ENCODE measurements around the gene CSF1R. TPM values are rescaled to one million over a fixed set of nuclear protein-coding genes. Genes with fewer than 3 reads are reported as not detected.

The CSF1R gene
- 15.2 TPM for total RNA-seq

DNA sequence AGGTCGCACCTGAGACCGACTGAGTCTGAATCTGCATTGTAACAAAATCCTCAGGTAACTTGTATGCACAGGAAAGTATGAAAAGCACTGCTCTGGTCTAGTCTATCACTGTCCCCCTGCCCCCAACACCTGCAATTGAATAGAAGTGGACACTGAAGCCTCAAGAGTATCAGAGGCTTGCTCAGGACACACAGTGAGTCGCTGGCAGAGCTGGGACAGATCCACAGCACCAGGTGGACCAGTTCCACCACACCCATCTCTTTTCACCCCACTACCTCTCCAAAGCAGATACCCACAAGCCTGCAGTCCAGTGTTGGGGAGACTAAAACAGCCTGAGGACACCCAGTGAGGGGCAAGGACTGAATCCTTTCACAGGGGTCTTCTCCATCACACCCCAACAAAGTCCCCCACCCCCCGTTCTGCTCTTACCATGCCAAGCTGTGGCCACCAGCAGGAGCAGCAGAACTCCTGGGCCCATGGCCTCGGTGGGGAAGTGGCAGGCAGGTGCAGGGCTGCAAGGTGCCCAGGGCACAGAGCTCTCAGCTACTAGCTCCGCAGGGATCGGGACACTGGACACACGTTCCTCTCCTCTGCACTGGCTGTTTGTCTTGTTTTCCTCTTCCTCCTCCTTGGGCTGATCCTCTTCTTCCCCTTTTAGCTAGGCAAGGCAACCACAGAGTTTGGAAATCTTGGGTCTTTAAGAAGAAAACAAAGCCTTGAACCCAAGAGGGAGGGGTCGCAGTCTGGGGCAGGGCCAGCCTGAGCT, at the start of gene CSF1R:
CSF1R (minus strand) TSS at position 605 of the 766 bp plus-strand sequence; CDS start at position 478, 127 bp downstream.
- peak; percentile 42 for DNase-seq (ENCODE audit: low spot score)
- peak; percentile 36 for ATAC-seq

DNA sequence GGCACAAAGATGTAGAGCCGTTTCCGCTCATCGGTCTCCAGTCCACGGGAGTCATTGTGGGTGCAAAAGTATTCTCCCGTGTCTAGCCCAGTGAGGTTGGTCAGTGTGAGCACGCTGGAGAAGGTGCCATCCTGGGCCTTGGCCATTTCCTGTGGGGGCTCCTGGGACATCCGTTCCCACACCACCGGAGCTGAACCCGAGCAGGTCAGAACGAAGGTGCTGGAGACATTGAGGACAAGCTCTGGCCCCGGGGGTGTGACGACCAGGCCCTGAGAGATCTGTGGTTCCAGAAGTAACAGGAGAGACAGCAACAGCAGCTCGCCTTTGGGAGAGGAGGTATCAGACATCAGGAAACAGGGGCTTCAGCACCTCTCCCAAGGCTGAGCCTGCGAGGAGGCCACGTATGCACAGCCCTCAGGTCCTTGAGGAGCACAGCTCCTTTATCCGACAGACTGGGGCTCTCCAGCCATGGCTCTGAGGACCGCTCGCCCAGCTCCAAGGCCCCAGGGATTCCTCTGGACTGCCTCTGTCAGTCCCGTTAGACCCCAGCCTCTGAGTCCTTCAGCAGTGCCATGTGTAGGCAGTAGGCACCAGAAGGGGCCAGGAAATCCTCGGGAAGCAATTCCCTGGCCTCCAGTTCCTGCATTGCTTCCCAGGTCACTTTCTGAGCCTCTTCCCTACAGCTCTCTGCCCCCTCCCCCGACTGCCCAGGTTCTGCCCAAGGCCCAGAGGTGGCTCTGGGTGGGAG, 49.4 kb upstream of the CSF1R start:
- DNase-seq (ENCODE audit: low spot score) = no peak

DNA sequence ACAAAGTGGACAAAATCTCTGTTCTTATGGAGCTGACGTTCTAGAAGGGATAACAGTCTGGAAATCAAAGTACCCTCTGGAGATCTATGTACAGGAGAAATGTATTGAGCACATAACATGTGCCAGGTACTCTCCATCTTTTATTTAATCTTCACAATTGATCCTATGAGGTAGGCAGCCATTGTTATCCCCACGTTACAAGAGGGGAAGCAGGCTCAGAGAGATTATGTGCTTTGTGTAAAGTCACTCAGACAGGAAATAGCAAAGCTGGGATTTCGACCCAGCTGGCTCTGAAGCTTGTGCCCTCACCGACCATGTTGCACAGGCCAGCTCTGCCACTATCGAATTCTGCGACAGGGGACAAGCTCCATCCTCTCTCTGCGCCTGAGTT, 47.8 kb upstream of the CSF1R start:
- DNase-seq (ENCODE audit: low spot score) = no peak
- ATAC-seq = no peak

More for the DNA sequence above, 49.4 kb upstream of the CSF1R start:
- ATAC-seq = no peak

DNA sequence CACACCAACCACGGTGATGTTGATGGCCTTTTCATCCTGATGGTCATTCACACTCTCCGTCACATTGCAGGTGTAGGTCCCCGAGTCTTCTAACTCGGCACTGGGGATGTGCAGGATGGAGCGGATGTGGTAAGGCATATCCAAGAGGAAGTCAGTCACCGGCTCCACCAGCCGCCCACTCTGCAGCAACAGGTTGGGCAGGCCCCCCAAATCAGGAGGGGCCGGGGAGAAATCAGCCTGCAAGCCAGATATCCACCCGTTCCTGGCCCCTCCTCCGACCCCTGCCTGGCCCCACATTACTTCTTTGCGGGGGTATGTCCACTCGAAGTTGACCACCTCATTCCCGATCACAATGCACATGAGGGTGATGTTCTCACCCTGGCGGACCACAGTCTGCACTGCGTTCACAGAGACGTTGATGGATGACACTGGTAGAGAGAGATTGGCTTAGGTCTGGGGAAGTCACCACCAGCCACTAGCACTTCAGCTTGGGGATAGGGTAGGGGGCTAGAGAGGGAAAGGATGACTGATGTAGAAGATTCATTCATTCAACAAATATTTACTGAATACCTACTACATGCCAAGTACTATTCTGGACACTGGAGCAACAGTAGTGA, 47.3 kb upstream of the CSF1R start:
- no peak for DNase-seq (ENCODE audit: low spot score)

DNA sequence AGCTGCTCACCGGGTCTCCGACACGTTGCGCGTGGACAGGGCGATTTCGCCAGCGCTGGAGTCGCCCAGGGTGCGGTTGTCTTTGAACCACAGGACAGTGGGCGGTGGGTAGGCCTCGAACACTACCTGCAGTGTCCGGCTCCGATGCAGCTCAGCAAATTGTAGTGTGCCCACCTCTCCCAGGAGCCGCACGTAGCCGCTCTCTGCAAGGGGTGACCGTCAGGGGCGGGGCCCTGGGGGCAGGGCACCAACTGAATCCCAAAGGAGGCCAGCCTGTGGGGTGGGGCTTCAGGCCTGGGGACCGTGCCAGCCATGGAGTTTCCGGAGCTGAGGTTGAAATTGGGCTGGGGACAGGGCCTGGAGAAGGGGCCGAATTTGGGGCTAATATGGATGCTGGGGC, 46.4 kb upstream of the CSF1R start:
- DNase-seq (ENCODE audit: low spot score) (no peak), ATAC-seq (no peak)

More for the DNA sequence above, 47.3 kb upstream of the CSF1R start:
- ATAC-seq = no peak

DNA sequence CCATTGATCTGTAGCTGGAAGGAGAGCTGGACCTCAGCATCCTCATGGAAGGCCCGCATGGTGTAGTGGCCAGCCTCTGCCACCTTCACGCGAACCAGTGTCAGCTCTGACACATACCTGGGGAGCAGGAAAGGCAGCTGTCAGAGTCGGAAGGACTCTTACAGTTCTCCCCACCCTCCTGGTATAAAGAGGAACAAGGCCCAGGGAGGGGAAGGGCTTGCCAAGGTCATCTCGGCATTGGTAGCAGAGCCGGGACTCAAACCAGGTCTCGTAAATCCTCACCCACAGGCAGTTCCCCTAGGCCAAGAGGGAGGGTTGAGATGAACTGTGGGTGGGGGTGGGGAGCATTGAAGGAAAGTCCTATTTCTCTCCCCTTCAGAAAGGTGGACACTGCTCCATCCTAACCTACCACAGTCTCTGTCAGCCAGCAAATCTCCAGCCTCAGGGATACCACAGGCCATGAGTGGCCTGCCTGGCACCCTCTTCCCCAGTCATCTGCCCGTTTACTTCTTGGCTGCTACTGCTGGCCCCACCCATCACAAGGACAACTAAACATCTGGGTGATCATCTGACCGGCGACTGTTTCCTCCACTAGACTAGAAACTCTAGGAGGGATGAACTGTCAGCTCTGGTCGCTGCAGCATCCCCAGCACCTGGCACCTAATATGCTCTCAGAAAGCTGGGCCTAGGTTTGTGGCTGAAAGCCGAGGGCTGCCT, 45.8 kb upstream of the CSF1R start:
- DNase-seq (ENCODE audit: low spot score) (no peak), ATAC-seq (no peak)

DNA sequence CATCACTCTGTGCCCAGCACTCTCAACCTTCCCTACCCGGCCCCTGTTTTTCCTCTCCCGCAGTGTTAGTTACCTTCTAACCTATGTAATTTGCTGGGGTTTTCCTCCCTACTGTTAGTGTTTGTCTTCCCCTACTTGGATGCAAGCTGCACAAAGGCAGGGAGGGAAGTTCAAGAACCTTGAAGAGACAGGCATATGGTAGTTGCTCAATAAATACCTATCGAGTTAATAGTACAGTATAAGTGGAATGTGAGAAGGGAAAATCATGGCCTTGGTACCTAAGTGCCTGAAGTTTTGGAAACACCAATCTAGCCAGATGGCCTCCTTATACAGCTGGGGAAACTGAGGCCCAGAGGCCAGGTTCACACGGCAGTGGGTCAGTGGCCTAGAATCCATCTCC, 45.1 kb upstream of the CSF1R start:
- ATAC-seq (no peak), DNase-seq (ENCODE audit: low spot score) (no peak)

DNA sequence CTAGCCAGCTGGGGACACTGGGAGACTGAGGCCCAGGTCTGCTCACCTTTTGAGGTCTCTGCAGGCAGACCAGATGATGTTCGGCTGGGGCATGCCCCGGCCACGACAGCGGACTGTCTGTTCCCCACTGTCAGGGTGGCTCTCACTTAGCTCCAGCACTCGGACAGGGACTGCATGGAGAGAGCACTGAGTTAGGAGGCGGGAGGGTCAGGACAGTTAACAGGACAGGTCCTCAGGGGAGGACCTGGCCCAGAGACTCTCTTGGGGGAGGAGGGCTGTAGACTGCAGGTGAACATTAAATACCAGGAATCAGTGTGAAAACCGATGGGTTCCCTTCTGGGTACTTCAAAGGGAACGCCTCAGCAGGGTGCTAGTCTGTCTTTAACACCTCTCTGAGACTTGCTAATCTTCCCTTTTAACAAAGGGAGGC, 44.2 kb upstream of the CSF1R start:
- no peak for DNase-seq (ENCODE audit: low spot score)
- ATAC-seq = peak; percentile 2

DNA sequence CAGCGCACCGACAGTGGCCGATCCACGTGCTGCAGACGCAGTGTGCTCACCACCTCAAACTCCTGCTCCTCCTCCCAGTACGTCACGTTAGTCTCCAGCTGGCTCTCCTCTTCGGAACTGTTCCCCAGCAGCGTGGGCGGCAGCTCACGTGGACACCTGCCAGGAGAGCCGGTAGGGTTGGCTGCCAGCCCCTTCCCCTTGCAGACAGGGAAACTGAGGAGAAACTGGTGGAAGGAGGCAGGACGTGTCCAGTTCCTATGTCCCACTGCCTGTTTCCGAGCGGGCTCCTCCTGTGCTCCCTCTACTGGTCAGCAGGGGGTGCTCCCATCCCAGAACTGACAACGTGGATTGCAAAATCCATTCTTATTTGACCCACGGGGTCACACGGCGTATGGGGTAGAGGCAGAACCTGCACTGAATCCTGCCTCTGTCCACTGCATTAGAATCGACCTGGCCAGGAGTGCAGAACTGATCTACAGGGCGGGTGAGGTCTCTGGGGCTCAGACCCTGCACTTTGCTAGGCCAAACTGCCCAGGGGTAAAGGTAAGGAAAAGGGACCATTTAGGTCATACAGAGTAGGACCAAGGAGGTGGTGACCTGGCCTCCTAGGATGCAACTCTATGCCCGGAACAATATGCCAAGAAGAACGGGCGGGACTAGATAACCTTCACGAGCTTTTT, 43.6 kb upstream of the CSF1R start:
- peak; percentile 88 for DNase-seq (ENCODE audit: low spot score)
- ATAC-seq = peak; percentile 93

DNA sequence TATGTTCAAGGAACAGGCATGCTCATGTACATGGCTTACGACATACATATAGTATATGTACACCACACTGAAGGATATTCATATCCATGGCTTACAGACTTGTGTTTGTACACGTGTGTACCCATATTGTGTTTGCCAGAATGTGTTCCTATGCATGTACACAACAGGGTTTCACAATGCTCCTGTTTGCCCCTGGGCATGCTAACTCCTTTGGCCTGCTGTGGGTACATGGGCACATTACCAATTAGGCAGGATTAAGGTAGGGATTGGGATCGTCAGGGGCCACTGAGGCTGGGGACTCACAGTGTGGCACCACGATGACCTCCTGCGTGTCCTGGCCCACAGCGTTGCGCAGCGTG, 43.1 kb upstream of the CSF1R start:
- no peak for DNase-seq (ENCODE audit: low spot score)
- no peak for ATAC-seq

DNA sequence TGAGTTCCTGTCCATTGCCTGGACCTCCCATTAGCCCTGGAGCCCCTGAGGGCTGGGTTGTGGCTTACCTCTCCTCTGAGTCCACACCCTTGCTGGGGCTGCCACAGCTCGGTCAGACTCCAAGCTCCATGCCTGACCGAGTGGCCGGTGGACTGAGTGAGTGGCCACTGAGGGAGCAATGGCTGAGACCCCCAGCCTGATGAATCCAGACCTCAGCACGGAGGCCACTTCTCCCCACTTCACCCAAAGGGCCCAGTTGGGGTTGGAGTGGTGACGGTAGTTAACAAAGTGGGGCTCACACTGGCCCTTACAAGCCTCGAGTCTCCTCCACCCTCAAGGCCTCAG, 40.5 kb upstream of the CSF1R start:
- DNase-seq (ENCODE audit: low spot score) (no peak), ATAC-seq (no peak)

DNA sequence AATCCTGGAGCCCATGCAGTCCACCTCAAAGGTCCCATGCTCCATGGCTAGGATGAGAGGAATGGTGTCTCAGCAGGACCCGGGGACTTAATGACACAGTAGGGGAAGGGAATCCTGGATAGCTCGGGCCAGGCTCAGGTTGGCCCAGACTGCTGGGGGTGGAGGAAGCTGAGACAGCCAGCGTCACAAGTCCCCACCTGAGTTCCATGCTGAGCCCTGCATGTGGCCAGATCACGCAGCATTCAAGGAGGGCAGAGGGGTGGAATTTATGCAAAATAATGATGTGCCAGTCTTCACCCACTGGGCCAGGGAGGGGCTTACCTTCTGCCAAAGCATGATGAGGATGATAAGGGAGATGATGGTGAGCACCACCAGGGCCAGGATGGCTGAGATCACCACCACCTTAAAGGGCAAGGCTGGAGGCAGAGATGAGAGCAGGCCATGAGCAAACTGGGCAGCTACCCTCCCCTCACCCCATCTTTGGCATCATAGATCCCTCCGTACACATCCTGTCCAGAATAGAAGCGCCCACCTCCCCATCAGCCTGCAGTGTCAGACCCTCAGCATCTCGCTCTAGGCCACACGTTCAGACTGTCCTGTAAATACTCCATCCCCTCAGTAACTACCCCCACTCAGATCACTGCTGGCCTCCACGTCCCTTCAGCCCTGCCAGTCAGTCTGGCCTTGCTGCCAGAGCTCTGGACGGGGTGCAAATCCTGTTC, 40.0 kb upstream of the CSF1R start:
- no peak for DNase-seq (ENCODE audit: low spot score)
- ATAC-seq = no peak

DNA sequence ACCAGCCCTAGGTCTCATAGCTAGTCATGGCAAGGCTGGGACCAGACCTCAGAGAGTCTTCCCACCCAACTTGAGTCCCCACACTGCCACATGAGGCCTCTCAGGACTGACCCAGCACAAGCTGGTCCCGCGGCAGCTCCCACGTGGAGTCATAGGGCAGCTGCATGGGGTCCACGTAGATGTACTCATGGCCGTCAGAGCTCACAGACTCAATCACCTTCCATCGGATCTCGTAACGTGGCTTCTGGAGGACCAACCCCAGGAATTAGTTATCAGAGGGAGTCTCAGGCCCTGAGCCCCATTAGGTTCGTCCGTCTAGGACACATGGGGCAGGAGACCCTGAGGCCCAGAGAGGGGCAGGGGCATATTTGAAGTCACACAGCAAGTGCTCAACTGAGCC, 39.0 kb upstream of the CSF1R start:
- no peak for ATAC-seq
- no peak for DNase-seq (ENCODE audit: low spot score)

DNA sequence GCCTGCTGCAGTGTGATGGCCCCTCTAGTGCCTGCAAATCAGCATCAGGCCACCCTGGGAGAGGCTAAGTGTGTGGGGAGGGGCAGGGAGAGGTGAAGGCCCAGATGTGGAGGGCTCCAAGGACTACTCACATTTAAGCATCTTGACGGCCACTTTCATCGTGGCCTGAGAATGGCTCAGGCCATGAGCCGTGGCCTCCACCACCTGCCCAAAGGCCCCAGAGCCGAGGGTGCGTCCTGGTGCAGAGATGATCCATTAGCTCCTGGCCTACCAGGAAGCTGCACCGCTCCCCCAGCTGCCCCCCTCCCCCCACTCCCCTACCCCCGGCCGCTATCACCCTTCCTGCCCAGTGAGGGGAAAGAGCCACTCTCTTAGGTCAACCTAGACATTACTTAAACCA, 38.2 kb upstream of the CSF1R start:
- ATAC-seq = no peak

DNA sequence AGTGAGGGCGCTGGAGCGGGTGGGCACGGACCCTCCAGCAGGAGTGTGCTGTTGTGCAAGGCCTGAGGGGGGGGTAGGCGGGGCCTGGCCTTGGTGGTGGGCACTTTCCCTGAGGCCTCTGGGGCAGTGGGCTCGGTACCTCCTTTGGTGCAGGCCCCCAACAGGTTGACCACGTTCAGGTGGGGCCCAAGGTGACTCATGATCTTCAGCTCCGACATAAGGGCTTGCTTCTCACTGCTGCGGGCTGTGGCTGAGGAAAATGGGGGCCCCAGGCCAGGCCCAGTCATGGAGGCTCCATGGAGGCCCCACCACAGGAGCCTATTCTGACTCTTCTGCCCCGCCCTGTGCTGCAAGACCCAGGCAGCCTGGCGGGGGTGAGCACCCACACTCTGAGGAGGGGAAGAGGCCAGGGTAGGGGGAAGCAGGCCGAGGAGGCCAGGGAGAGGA, 37.8 kb upstream of the CSF1R start:
- ATAC-seq (no peak), DNase-seq (ENCODE audit: low spot score) (no peak)

More for the DNA sequence above, 38.2 kb upstream of the CSF1R start:
- DNase-seq (ENCODE audit: low spot score) = no peak

DNA sequence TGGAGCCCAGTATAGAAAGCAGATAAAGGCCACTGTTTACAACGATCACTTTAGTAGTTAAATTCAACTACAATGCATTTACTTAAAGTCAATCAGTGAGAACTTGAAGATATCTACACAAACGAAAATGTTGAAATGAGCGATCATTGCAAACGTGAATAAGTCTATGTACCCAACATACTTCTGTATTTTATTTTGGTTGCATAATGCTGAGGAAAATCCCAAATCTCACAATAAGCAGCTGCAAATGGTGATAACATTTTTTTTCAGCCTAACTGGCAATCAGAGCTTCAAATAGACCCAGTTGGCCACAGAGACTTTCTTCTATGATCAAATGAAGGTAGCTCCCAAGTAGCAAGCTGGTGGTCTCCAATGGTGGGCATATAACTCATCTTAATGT, 37.2 kb upstream of the CSF1R start:
- ATAC-seq (no peak), DNase-seq (ENCODE audit: low spot score) (no peak)

DNA sequence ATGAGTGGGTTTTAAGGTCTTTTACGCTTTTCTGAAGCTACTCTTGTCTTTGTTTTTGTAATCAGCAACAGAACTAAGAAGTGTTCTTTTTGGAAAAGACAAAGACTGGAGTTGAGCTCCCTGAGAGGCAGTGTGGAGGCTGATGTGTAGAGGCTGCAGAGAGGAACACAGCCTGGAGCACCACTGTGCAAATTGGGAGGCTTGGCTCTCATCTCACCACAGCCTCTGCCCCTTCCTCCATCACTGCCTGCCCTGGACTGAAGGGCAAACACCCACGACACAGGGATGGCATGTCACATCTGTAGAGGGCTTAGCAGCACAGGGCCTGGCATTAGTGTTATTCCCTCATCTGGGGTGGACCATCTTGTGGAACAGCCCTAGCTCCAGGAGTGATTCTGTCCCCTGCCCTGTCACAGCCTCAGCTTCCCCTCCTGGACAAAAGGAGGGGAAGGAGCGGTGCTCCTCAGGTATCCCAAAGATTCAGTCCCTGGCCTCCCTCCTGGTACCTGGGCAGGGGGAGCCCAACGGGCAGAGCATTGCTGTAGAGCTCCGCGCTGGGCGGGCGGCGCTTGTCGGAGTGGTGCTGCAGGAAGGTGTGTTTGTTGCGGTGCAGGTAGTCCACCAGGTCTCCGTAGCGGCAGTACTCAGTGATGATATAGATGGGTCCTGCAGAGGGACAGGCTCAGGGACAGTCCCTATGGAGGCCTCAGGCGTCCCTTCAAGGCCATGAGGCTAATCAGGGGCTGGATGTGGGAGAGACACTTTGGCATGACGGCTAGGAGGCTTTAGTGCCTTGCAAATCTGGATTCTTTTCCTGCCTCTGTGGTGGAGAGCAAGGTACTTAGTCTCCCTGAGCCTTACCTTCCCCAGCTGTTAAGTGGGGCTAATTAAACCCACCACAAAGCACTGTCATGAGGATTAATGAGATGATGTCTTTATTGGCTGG, 36.5 kb upstream of the CSF1R start:
- DNase-seq (ENCODE audit: low spot score) = no peak

DNA sequence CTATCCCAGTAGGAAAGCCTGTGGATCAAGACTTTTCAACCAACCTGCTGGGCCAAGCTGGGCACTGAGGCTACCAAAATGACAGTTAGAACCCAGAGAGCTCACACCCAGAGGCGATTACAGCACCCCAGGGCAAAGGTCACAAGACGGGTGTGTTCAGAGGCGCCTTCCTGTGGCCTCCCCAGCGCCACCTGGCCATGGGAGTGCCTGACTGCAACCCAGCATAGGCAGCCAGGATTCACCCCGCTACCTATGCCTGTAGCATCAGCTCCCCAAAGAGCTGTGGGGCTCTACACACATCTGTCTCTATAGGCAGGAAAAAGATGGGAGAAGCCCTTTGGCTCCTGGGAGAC, 35.8 kb upstream of the CSF1R start:
- ATAC-seq (peak; percentile 46), DNase-seq (ENCODE audit: low spot score) (no peak)

More for the DNA sequence above, 36.5 kb upstream of the CSF1R start:
- no peak for ATAC-seq

Measured in left lobe of liver (tissue), 2 donors.